Lung (tissue), 12 donors: ENCODE data around the gene KANSL3. TPM values are rescaled to one million over a fixed set of nuclear protein-coding genes. Genes with fewer than 3 reads are reported as not detected.

Experiments
- ATAC-seq: fragments of 200-7000 bp; cut with Tn5 transposase; one replicate; pipeline ENCODE4 v1.9.1; 2020; ENCODE audit warnings: moderate number of reproducible peaks; ENCODE audit not compliant: insufficient read depth, low FRiP score
- DNase-seq, 3 donors: peaks; one replicate each; pipeline ENCODE4 v3.0.0-alpha.2; 2013 to 2017
- H3K27ac ChIP-seq, 2 donors: one replicate each; pipeline ENCODE4 v1.5.1; 2013; ENCODE audit warnings: mild to moderate bottlenecking in 2 of 2, moderate library complexity in 2 of 2, control low read depth in 1 of 2, inconsistent platforms in 1 of 2, low read depth in 1 of 2, low read length in 1 of 2
- H3K27me3 ChIP-seq, 3 donors: one replicate each; pipeline ENCODE4 v1.5.1; 2013; ENCODE audit warnings: low read length in 2 of 3; ENCODE audit not compliant: control insufficient read depth in 3 of 3, insufficient read depth in 3 of 3
- H3K36me3 ChIP-seq, 4 donors: one replicate each; pipeline ENCODE4 v1.5.1; 2013; ENCODE audit warnings: low read length in 4 of 4, mild to moderate bottlenecking in 1 of 4, moderate library complexity in 1 of 4; ENCODE audit not compliant: control insufficient read depth in 4 of 4, insufficient read depth in 4 of 4
- H3K4me1 ChIP-seq, 5 donors: one replicate each; pipeline ENCODE4 v1.5.1; 2013; ENCODE audit warnings: low read length in 5 of 5, mild to moderate bottlenecking in 2 of 5, moderate library complexity in 1 of 5; ENCODE audit not compliant: control insufficient read depth in 5 of 5, insufficient read depth in 5 of 5
- H3K4me3 ChIP-seq: one replicate; pipeline ENCODE4 v1.5.1; 2013; ENCODE audit warnings: mild to moderate bottlenecking, control low read depth, moderate library complexity
- H3K9ac ChIP-seq, 2 donors: one replicate each; pipeline ENCODE4 v1.5.1; 2013; ENCODE audit warnings: low read length in 2 of 2, control low read depth in 1 of 2; ENCODE audit not compliant: insufficient read depth in 1 of 2
- H3K9me3 ChIP-seq, 4 donors: one replicate each; pipeline ENCODE4 v1.5.1; 2013; ENCODE audit warnings: low read length in 3 of 4, mild to moderate bottlenecking in 1 of 4, moderate library complexity in 1 of 4; ENCODE audit not compliant: control insufficient read depth in 4 of 4, insufficient read depth in 3 of 4
- CTCF ChIP-seq: IDR thresholded peaks from 2 replicates; pipeline ENCODE4 v1.5.1; 2012; ENCODE audit warnings: mild to moderate bottlenecking; ENCODE audit errors: control extremely low read depth, extremely low read depth
- WGBS, 2 donors: extraction: QIAGEN DNeasy Blood & Tissue Kit; methylation state at CpG; one replicate each; pipeline ENCODE4 v1.1.7; 2013; 5-methylcytosine and 5-hydroxymethylcytosine counted together
- polyA plus RNA-seq, 2 donors: library from polyadenylated mRNA; stranded (reverse); fragments of 200-250 nt; gene quantifications; one replicate each; pipeline ENCODE4 v1.2.1, GENCODE V29; 2013
- total RNA-seq, 2 donors: library from RNA; depleted of rRNA in 1 of 2; stranded (reverse); fragments of >200 nt in 1 of 2; gene quantifications; one replicate each; pipeline ENCODE4 v1.2.1, GENCODE V29; 2014 to 2021
- donor health status: control.
- donor health status: control.
- donor health status: Bipolar disorder and iron deficiency.
- donor health status: healthy.
- donor health status: DM: yes; HTN: yes; CAD: no.

KANSL3 gene
- total and polyA plus RNA-seq, 4 donors: 16.7 to 91.4 (median 33.6) TPM

- Histone ChIP-seq H3K27ac (no peak overlapping the region), H3K4me1 (peaks cover 0 to 2% (median 0%) of the 10 kb centered on the region in 5 donors), H3K4me3 (no peak overlapping the region), H3K36me3 (no peaks in the 10 kb centered on the region), H3K27me3 (no peaks in the 10 kb centered on the region), H3K9ac (no peak overlapping the region), H3K9me3 (no peaks in the 10 kb centered on the region)
- 95 to 99% methylated on average over 2 of the region's 2 CpGs for WGBS, 2 donors
- no peak for TF ChIP-seq CTCF
- DNase-seq: no peak
- ATAC-seq: no peak
Observed at GRCh38 chr2:96579422-96579821, 58.7 kb downstream of the KANSL3 start.

GRCh38 chr2:96578731-96579130 lies 59.4 kb downstream of the KANSL3 start:
- DNase-seq (no peak), ATAC-seq (no peak)
- Histone ChIP-seq H3K4me1 (peaks cover 0 to 2% (median 0%) of the 10 kb centered on the region in 5 donors), H3K4me3 (no peak overlapping the region), H3K36me3 (no peaks in the 10 kb centered on the region), H3K27ac (no peak overlapping the region), H3K9me3 (no peaks in the 10 kb centered on the region), H3K9ac (no peak overlapping the region), H3K27me3 (no peaks in the 10 kb centered on the region)
- WGBS, 2 donors: 75 to 96% methylated on average over 3 of the region's 3 CpGs
- TF ChIP-seq CTCF: no peak

- H3K9ac ChIP-seq: no peak overlapping the region
- no peak overlapping the region for H3K4me3 ChIP-seq
- no peaks in the 10 kb centered on the region for H3K9me3 ChIP-seq
- WGBS, 2 donors: 75 to 94% methylated on average over 5 of the region's 5 CpGs
- H3K36me3 ChIP-seq: no peaks in the 10 kb centered on the region
- no peak for DNase-seq
- H3K27me3 ChIP-seq: no peaks in the 10 kb centered on the region
- no peak for TF ChIP-seq CTCF
- H3K4me1 ChIP-seq: peaks cover 0 to 2% (median 0%) of the 10 kb centered on the region in 5 donors
- no peak for ATAC-seq
- H3K27ac ChIP-seq: no peak overlapping the region
Observed at GRCh38 chr2:96577501-96577900, 60.6 kb downstream of the KANSL3 start.

GRCh38 chr2:96575785-96576456 lies 62.2 kb downstream of the KANSL3 start:
- no peak for TF ChIP-seq CTCF
- ATAC-seq (no peak), DNase-seq (no peak)
- Histone ChIP-seq H3K36me3 (no peaks in the 10 kb centered on the region), H3K4me1 (peaks cover 0 to 2% (median 0%) of the 10 kb centered on the region in 5 donors), H3K9me3 (no peaks in the 10 kb centered on the region), H3K9ac (no peak overlapping the region), H3K27ac (no peak overlapping the region), H3K4me3 (no peak overlapping the region), H3K27me3 (no peaks in the 10 kb centered on the region)
- 68 to 100% methylated on average over 1 of the region's 1 CpG for WGBS, 2 donors
